ENCODE measurements around the gene SMARCC2.
A peak's percentile ranks its signal among the peaks of the same experiment; 100 is the strongest.
"Not testable (repeated sequence)": the region's sequence is repeated elsewhere in the genome, so short reads cannot be mapped to it uniquely, and the experiment has no call there.

SMARCC2 gene

GRCh38 chr12:56163533-56164344, 25.5 kb downstream of the SMARCC2 start:
- DNase-seq (ENCODE audit: low read depth), result no peak

GRCh38 chr12:56162468-56163290, 26.6 kb downstream of the SMARCC2 start:
- DNase-seq (ENCODE audit: low read depth), result no peak

- no peak for DNase-seq (ENCODE audit: low read depth)
Measured at GRCh38 chr12:56161690-56162351, 27.5 kb downstream of the SMARCC2 start.

DNA sequence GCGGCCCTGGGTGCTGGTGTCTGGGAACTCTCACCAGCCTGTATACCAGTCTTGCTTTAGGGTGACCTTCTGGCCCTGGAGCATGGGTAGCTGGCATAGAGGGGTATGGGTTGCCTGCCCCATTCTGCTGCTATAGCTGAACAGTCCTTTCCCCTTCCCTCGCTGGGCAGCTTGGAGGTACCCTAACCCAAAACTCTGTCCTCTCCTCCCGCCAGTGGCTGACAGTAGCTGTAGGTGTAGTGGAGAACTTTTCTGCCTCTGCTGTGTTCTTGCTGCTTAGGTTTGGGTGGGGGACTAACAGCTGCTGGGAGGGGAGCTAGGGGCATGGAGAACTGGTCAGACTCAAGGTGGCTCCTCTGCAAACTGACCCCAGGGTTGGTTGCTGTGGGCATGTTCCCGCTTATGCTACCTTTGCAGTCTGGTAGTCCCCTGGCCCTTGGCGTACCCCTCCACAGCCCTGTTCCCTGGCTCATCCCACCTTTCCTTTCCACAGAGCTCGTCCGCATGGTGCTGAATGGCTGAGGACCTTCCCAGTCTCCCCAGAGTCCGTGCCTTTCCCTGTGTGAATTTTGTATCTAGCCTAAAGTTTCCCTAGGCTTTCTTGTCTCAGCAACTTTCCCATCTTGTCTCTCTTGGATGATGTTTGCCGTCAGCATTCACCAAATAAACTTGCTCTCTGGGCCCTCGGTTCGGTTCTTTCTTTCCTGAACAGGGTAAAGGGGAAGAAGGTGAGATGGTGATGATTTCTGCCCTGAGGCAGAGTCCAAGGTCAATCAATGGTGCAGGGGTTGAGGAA, 28.2 kb downstream of the SMARCC2 start:
- DNase-seq (ENCODE audit: low read depth), result no peak

DNA sequence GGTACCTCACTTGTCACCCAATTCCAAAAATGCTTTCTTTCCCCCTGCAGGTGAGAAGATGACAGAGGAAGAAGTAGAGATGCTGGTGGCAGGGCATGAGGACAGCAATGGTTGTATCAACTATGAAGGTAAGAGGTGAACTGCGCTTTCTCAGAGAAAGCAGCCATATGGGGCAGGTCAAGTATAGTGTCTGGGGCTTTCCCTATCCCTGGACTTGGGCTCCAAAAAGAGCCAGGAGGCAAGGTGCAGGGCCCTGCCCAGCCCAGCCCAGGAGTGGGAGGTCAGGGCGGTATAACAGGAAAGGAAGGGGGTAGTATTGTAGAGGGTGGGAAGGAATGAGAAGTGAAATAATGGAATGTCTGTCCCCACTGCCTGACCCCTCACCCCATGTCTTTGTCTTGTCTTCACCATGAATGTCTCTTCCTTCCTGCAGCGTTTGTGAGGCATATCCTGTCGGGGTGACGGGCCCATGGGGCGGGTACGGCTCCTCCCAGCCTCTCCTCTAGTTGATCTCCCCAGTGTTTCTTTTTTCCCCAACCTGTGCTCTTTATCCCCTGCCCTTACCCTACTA, 29.0 kb downstream of the SMARCC2 start:
- no peak for DNase-seq (ENCODE audit: low read depth)

GRCh38 chr12:56159482-56160192, 29.6 kb downstream of the SMARCC2 start:
- DNase-seq (ENCODE audit: low read depth), result no peak

DNA sequence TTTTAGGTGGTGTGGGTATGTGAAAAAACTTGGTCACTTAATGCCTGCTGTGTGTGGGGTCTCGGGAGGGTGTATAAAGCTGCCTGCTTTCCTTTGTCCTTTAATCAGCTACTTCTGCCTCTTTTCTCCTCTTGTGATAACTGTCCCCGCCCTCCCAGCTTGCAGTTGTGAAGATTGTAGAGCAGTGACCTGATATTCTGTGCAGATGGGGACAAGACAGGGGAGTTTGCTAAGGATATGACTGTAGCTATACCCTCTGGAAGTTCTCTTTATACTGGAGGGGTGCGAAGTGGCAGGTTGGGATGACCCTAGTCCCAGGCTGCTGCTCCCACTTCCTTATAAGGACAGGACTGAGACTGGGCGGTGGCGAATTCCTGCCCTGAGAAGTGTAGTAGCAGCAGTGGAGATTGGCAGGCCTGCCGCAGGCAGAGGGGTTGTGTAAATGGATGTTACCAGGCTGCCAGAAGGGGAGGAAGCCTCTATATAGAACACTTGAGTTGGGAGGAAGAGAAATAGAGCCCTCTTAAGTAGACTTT, 30.3 kb downstream of the SMARCC2 start:
- DNase-seq (ENCODE audit: low read depth), result peak; percentile 64

DNA sequence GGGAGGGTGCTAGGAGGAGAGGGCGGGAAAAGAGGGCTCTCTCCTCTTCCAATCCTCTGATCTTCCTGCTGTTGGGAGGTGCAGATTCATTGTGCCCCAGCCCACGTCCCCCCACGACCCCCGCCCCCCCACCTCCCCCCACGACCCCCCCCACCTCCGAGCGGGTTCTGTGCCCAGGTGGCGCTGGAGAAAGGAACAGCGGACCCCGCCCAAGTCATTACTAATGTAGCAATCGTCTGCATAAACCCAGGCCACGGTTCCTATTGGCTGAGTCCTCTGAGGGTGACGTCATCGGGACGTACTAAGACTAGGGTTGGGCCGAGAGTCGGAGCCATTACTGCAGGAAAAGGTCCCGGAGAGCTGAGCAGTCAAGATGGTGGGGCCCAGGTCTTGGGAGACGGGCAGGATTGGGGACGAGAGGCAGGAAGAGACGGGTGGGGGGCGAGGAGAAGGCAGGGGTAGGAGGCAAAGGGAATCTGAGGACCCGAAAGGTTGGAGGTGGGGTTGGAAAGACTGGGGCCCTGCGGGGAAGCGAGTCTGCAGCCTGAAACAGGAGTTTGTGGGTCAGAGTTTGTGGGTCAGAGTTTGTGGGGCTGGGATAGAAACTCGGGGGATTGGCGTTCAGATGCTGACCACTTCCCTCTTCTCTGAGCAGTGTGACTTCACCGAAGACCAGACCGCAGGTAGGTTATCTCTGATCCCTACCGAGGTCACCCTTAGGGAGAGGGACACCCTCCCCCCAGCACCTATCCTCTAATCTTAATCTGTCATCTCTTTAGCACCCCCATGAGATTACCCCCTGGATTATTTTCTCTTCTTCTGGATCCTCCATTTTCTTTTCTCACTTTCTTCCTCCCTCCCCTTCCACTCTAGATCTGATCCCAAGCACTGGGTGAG, 31.0 kb downstream of the SMARCC2 start, which contains the start of gene MYL6:
Gene MYL6 (plus strand): TSS at position 331 of the 897 bp plus-strand sequence. CDS start 43 bp downstream, at position 374.
- DNase-seq (ENCODE audit: low read depth), result peak; percentile 96

- DNase-seq (ENCODE audit: low read depth), result peak; percentile 72
Measured at GRCh38 chr12:56157201-56158028, 31.9 kb downstream of the SMARCC2 start.

- DNase-seq (ENCODE audit: low read depth), result not testable (repeated sequence)
Measured at GRCh38 chr12:56156464-56157200, 32.7 kb downstream of the SMARCC2 start.

DNA sequence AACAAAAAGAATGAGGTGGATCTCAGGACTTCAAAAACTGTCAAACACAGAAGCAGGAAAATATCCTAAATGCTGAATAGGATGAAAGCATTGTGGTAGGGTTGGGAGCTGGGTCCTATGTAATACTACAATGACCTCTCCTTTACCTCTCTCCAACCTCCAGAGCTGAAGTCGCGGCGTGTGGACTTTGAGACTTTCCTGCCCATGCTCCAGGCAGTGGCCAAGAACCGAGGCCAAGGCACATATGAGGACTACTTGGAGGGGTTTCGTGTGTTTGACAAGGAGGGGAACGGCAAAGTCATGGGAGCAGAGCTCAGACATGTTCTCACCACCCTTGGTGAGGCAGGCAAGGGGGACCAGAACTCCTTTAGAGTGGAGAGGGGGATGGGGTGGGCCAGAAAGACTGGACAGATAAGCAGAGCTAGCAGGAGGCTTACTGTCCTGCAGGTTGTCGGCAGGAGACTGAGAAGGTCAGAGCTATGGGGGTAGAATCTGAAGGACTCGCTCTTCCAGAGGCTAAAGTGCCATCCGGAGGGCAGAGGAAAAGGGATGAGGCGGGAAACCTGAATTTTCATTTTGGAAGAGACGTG, 33.9 kb downstream of the SMARCC2 start:
- DNase-seq (ENCODE audit: low read depth), result no peak

- no peak for DNase-seq (ENCODE audit: low read depth)
Measured at GRCh38 chr12:56154818-56155217, 34.5 kb downstream of the SMARCC2 start.

DNA sequence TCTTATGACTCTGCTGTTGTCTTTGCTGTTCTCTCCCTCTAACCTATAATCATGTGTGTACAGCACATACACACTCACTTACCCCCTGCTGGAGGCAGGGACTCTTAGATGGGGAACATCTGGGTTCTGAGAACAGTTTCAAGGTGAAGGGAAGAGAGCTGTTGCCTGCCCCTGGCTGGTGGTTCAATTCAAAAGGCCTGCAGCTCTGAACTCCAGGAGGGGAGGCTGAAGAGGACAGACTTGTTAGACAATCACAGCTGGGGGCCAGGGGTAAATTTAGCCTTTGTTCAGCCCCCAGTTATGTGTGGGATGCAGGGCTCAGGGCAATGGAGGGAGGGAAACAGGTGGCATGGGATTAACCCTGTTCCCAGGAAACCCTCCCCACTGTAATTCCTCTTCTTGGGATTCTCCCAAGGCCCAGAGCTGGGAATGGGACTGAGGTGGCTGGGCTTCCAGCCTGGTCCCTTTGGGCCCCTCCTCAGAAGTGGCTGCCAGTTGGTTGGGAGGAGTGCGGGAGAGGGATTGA, 35.0 kb downstream of the SMARCC2 start:
- DNase-seq (ENCODE audit: low read depth), result no peak

DNA sequence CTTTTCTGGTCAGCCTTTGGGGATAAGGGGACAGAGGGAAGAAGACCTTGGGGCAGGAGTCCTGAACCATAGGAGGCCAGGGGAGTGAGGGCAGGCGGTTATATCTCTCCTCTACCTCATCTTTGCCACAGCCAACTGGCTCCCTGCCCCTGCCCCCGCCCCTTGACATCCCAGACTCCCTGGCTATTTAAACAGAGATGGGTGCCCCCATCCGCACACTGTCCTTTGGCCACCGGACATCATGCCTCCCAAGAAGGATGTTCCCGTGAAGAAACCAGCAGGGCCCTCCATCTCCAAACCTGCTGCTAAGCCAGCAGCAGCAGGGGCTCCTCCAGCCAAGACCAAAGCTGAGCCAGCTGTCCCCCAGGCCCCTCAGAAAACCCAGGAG, 35.6 kb downstream of the SMARCC2 start:
- DNase-seq (ENCODE audit: low read depth), result no peak

DNA sequence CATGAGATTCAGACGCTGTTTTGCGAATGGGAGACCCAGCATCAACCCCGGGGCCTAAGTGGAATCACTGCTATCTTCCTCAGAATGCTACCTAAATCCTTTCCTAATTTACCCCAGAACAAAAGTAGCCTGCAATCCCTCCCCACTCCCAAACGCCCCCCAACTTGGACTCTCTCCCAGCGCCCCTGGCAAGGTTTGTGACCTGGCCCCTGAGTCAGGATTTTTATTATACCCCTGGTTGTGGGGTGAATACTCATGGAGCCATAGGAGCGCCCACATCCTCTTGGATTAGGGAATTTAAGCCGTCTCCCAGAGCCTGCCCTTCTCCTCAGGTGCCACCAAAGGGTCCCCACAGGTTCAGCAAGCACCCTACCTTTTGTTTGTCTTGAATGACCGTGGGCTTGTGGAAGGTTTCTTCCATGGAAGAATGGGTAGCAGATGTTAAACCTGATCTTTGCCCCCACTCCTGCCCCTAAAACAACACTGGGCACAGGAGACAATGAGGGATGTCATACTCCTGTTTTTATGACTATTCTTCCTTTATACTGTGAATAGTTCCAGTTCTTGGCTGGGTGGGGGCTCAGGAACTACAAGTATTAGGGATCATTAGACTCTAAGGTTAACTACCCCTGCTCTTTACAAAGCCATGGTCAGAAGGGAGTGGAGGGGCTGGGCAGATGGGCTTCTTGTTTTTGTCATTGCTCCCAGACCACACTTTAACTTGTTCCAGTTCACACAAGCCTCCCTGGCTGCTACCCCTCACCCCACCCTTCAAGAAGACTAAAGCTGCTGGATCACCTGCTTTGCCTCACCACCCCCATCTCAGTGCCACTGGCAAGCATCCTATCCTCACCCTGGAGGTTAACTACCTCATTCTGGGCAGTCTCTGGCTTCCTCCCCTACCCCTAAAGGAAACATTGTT, 36.3 kb downstream of the SMARCC2 start:
- no peak for DNase-seq (ENCODE audit: low read depth)
